ENCODE data around the gene COL17A1.

COL17A1 gene

GRCh38 chr10:104098358-104098925 lies 12.8 kb upstream of the COL17A1 start:
- DNase-seq (ENCODE audit: low read depth in 3 of 3, low spot score in 1 of 3), result no peak

- DNase-seq (ENCODE audit: low read depth in 3 of 3, low spot score in 1 of 3), result no peak
These were observed 11.0 kb upstream of the COL17A1 start for GRCh38 chr10:104096692-104097091.

- DNase-seq (ENCODE audit: low read depth in 3 of 3, low spot score in 1 of 3), result no peak
These were observed 7.1 kb upstream of the COL17A1 start for GRCh38 chr10:104092749-104093148.

GRCh38 chr10:104090611-104091010 lies 4.9 kb upstream of the COL17A1 start:
- no peak for DNase-seq (ENCODE audit: low read depth in 3 of 3, low spot score in 1 of 3)

- DNase-seq (ENCODE audit: low read depth in 3 of 3, low spot score in 1 of 3), result no peak
These were observed 3.9 kb upstream of the COL17A1 start for GRCh38 chr10:104089621-104090020.

GRCh38 chr10:104088239-104088638 lies 2.6 kb upstream of the COL17A1 start:
- DNase-seq (ENCODE audit: low read depth in 3 of 3, low spot score in 1 of 3), result no peak

GRCh38 chr10:104084482-104085142 lies 1.1 kb downstream of the COL17A1 start:
- DNase-seq (ENCODE audit: low read depth in 3 of 3, low spot score in 1 of 3), result no peak

GRCh38 chr10:104081998-104082397 lies 3.7 kb downstream of the COL17A1 start:
- no peak for DNase-seq (ENCODE audit: low read depth in 3 of 3, low spot score in 1 of 3)

GRCh38 chr10:104080762-104081161 lies 4.9 kb downstream of the COL17A1 start:
- DNase-seq (ENCODE audit: low read depth in 3 of 3, low spot score in 1 of 3), result no peak

GRCh38 chr10:104077663-104078151 lies 8.0 kb downstream of the COL17A1 start:
- DNase-seq (ENCODE audit: low read depth in 3 of 3, low spot score in 1 of 3), result no peak

GRCh38 chr10:104077247-104077646 lies 8.4 kb downstream of the COL17A1 start:
- DNase-seq (ENCODE audit: low read depth in 3 of 3, low spot score in 1 of 3), result no peak

- no peak for DNase-seq (ENCODE audit: low read depth in 3 of 3, low spot score in 1 of 3)
These were observed 8.9 kb downstream of the COL17A1 start for GRCh38 chr10:104076743-104077160.

- no peak for DNase-seq (ENCODE audit: low read depth in 3 of 3, low spot score in 1 of 3)
These were observed 11.2 kb downstream of the COL17A1 start for GRCh38 chr10:104074505-104074904.

GRCh38 chr10:104072786-104073185 lies 12.9 kb downstream of the COL17A1 start:
- DNase-seq (ENCODE audit: low read depth in 3 of 3, low spot score in 1 of 3), result no peak

GRCh38 chr10:104069613-104070012 lies 16.1 kb downstream of the COL17A1 start:
- DNase-seq (ENCODE audit: low read depth in 3 of 3, low spot score in 1 of 3), result no peak

GRCh38 chr10:104067525-104067924 lies 18.2 kb downstream of the COL17A1 start:
- DNase-seq (ENCODE audit: low read depth in 3 of 3, low spot score in 1 of 3), result no peak

- no peak for DNase-seq (ENCODE audit: low read depth in 3 of 3, low spot score in 1 of 3)
These were observed 18.7 kb downstream of the COL17A1 start for GRCh38 chr10:104066945-104067344.

GRCh38 chr10:104065748-104066147 lies 19.9 kb downstream of the COL17A1 start:
- no peak for DNase-seq (ENCODE audit: low read depth in 3 of 3, low spot score in 1 of 3)

- DNase-seq (ENCODE audit: low read depth in 3 of 3, low spot score in 1 of 3), result no peak
These were observed 24.5 kb downstream of the COL17A1 start for GRCh38 chr10:104061196-104061595.

GRCh38 chr10:104059364-104059763 lies 26.3 kb downstream of the COL17A1 start:
- DNase-seq (ENCODE audit: low read depth in 3 of 3, low spot score in 1 of 3), result no peak

- no peak for DNase-seq (ENCODE audit: low read depth in 3 of 3, low spot score in 1 of 3)
These were observed 28.0 kb downstream of the COL17A1 start for GRCh38 chr10:104057717-104058116.

- no peak for DNase-seq (ENCODE audit: low read depth in 3 of 3, low spot score in 1 of 3)
These were observed 28.9 kb downstream of the COL17A1 start for GRCh38 chr10:104056619-104057273.
